Vagina (tissue), 2 donors: Measurements from ENCODE around the gene RGL1. TPM values are rescaled to one million over a fixed set of nuclear protein-coding genes. Genes with fewer than 3 reads are reported as not detected.

Experiments
- DNase-seq, 2 donors: peaks; one replicate each; pipeline ENCODE4 v3.0.0-alpha.2; 2017; ENCODE audit errors: extremely low spot score in 2 of 2
- H3K27ac ChIP-seq: fragments of 200-600 bp; sonication (generic); one replicate; pipeline ENCODE4 v1.5.1; 2019
- H3K27me3 ChIP-seq: fragments of 200-600 bp; sonication (generic); one replicate; pipeline ENCODE4 v1.5.1; 2019
- H3K36me3 ChIP-seq, 2 donors: fragments of 200-600 bp; sonication (generic); one replicate each; pipeline ENCODE4 v1.5.1; 2017 to 2019
- H3K4me1 ChIP-seq: fragments of 200-600 bp; sonication (generic); one replicate; pipeline ENCODE4 v1.5.1; 2019
- H3K4me3 ChIP-seq, 2 donors: fragments of 200-600 bp; sonication (generic); 1 replicate in 1 of 2; 2 replicates in 1 of 2; pipeline ENCODE4 v1.5.1; 2016 to 2019
- H3K9me3 ChIP-seq: fragments of 200-600 bp; sonication (generic); one replicate; pipeline ENCODE4 v1.5.1; 2019
- POLR2A ChIP-seq, 2 donors: fragments of 450-650 bp; IDR thresholded peaks; one replicate each; pipeline ENCODE4 v1.6.1; 2017; ENCODE audit warnings: antibody characterized with exemption in 2 of 2, mild to moderate bottlenecking in 2 of 2, moderate library complexity in 2 of 2
- POLR2AphosphoS5 ChIP-seq, 2 donors: sonication (generic); formaldehyde crosslinking; IDR thresholded peaks; one replicate each; pipeline ENCODE4 v1.9.0; 2017; ENCODE audit warnings: antibody characterized with exemption in 2 of 2, mild to moderate bottlenecking in 2 of 2, low read depth in 1 of 2; ENCODE audit not compliant: insufficient read depth in 1 of 2
- intact Hi-C: fragments of 100-400 bp; cut with DNase I; formaldehyde crosslinking; loops from one replicate; pipeline ENCODE4 v1.15.1; 2023
- total RNA-seq: library from RNA; depleted of rRNA; stranded (reverse); fragments of >200 nt; gene quantifications from one replicate; pipeline ENCODE4 v1.2.3, GENCODE V29; 2016
- TF ChIP-seq, protein P1 (sequence below), 3 experiments: fragments of 450-650 bp in 2 of 3; fragments of 200-600 bp in 1 of 3; sonication (generic) in 1 of 3; IDR thresholded peaks; one replicate each; pipeline ENCODE4 v1.5.1; 2017 to 2019; ENCODE audit warnings: antibody characterized with exemption in 3 of 3, mild to moderate bottlenecking in 2 of 3, moderate library complexity in 2 of 3

Gene RGL1
- total RNA-seq, 1 donor from 2014 or later, result 23.1 TPM

DNA sequence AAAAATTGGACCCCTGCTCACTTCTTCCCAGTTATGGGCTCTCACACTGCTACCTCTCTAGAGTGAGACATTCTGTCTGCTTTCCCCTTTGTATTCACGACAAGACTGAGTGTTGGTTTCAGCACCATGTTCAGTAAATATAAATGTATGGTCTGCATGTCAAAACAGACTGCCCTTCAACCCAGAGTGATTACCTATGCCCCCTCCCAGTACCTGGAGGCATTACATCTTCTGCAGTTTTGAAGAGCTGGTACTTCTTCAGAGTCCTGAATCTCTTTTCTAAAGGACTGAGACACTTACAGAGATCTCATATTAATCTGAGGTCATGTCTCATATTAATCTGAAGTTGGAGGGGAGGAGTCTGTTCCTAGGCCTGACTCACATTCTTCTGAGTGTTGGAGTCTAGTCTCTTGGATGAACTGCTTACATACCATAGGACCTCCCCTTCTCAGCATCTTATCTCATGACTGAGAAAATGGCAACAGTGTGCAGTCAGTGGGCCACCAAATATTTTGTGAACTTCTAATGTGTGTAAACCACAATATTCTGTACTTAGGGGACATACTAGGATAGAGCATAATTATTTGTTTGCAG is 80.3 kb downstream of the RGL1 start:
- no peak for DNase-seq
- no peaks in the 10 kb centered on the region for H3K27me3 ChIP-seq
- TF ChIP-seq POLR2AphosphoS5 (IDR thresholded peaks at IDR 0.05; ENCODE audit: insufficient read depth in 1 of 2, low read depth in 1 of 2), result no peak
- TF ChIP-seq, protein P1, sequence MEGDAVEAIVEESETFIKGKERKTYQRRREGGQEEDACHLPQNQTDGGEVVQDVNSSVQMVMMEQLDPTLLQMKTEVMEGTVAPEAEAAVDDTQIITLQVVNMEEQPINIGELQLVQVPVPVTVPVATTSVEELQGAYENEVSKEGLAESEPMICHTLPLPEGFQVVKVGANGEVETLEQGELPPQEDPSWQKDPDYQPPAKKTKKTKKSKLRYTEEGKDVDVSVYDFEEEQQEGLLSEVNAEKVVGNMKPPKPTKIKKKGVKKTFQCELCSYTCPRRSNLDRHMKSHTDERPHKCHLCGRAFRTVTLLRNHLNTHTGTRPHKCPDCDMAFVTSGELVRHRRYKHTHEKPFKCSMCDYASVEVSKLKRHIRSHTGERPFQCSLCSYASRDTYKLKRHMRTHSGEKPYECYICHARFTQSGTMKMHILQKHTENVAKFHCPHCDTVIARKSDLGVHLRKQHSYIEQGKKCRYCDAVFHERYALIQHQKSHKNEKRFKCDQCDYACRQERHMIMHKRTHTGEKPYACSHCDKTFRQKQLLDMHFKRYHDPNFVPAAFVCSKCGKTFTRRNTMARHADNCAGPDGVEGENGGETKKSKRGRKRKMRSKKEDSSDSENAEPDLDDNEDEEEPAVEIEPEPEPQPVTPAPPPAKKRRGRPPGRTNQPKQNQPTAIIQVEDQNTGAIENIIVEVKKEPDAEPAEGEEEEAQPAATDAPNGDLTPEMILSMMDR (IDR thresholded peaks at IDR 0.05), result no peak
- no peak for TF ChIP-seq POLR2A (IDR thresholded peaks at IDR 0.05)
- no peak overlapping the region for H3K4me3 ChIP-seq
- H3K36me3 ChIP-seq, result peaks cover 0 to 17% of the 10 kb centered on the region in 2 donors
- no peaks in the 10 kb centered on the region for H3K9me3 ChIP-seq
- no peak overlapping the region for H3K27ac ChIP-seq
- H3K4me1 ChIP-seq, result peaks cover 49% of the 10 kb centered on the region
- intact Hi-C loops, result no loop called here

DNA sequence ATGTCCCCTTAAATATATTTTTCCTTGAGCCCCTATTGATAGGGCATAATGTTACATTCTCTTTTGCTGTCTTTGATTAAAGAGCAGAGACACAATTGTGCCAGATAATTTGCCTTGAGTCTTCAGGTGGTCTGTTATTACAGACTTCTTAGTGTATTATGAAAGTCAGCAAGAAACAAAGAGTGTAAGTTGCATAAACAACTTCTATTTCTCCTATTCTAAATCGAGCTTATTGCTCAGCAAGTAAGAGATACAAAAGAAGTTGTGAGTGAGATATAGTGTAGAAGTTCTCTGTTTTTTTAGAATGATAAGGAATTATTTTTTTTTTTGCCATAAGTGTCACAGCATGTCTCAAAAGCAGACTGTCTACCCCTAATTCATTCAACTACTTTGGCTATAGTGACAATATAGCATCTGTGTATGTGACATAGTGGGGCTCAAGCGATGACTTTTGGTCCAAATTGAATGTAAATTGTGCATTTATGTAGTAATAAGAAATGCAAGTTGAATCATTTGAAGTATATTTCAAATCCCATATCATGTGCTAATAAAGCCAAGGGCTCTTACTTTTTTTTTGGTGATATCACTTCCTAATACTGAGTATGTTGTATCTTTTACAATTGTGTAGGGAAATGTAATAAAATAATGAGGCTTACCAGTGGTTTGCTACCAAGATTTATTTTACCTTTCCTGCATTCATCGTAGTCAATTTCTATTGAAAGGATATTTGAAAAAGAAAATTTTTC is 81.3 kb downstream of the RGL1 start:
- intact Hi-C loops, result no loop called here
- H3K4me1 ChIP-seq, result peaks cover 48% of the 10 kb centered on the region
- DNase-seq, result no peak
- no peak overlapping the region for H3K27ac ChIP-seq
- H3K36me3 ChIP-seq, result peaks cover 0 to 17% of the 10 kb centered on the region in 2 donors
- no peak overlapping the region for H3K4me3 ChIP-seq
- TF ChIP-seq POLR2AphosphoS5 (IDR thresholded peaks at IDR 0.05; ENCODE audit: insufficient read depth in 1 of 2, low read depth in 1 of 2), result no peak
- no peak for TF ChIP-seq POLR2A (IDR thresholded peaks at IDR 0.05)
- no peaks in the 10 kb centered on the region for H3K9me3 ChIP-seq
- no peaks in the 10 kb centered on the region for H3K27me3 ChIP-seq

DNA sequence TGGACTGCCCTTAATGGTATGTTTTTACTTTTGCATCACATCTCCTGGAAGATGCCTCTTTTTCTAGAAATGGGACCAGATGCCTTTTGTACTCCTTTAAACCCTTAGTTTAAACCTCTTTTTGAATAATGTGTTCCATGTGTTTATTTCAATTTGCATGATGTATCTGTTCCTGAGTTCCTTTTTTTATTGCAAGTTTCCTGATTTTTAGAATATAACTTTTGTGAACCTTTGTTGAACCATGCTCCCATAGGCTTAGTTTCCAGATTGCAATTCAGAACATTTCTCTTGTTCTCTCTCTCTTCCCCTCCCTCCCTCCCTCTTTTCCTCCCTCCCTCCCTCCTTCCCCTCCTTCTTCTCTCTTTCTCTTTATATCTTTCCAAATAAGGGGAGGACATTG is 81.9 kb downstream of the RGL1 start:
- Histone ChIP-seq H3K36me3 (peaks cover 0 to 17% of the 10 kb centered on the region in 2 donors), H3K4me3 (no peak overlapping the region), H3K27me3 (no peaks in the 10 kb centered on the region), H3K4me1 (peaks cover 42% of the 10 kb centered on the region), H3K27ac (no peak overlapping the region), H3K9me3 (no peaks in the 10 kb centered on the region)
- intact Hi-C loops, result no loop called here
- no peak for DNase-seq
- TF ChIP-seq POLR2A (IDR thresholded peaks at IDR 0.05) (no peak), POLR2AphosphoS5 (IDR thresholded peaks at IDR 0.05; ENCODE audit: insufficient read depth in 1 of 2, low read depth in 1 of 2) (no peak)
- TF ChIP-seq, protein P1 (IDR thresholded peaks at IDR 0.05), result no peak

DNA sequence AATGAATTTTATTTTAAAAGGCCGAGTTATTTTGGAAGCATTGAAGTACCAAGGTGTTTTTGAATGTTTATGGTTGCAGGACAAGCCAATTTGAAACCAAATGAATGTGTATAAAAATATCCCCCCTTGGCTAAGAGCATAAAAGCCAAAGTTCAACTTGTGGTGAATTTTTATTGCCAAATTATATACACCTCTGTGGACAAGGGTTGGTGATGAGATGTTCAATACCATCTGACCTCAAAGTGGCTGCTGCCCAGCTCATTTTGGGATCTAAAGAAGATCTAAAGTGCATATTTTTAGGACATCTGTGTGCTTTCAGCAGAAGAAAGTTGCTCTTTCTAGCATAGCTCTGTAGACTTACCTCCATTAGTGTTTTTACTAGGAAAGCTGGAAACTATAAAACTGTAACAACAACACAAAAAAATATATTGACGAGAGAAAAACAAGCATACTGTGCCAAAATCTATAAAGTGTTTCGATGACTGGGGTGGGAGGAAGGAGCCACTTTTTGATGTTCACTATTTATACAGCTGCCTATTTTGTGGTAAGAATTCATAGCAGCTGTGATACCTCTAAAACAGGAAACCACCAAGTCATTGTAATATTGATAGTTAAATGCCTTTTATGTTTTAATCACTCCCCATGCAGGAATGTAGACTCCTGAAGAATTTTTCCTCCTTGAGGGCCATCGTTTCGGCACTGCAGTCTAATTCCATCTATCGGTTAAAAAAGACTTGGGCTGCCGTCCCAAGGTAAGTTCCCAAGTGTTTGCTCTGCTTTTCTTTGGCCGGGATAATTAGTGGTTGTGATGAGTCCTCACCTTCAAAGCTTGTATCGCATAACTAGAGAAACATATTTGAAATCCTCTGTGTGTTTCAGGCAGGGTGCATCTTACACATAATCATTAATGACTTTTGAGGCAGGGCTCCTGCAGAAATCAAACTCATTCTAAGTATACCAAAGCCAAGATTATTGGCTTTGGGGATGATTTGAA is 83.2 kb downstream of the RGL1 start:
- no peak overlapping the region for H3K27ac ChIP-seq
- DNase-seq, result no peak
- no peaks in the 10 kb centered on the region for H3K9me3 ChIP-seq
- H3K4me3 ChIP-seq, result no peak overlapping the region
- H3K27me3 ChIP-seq, result no peaks in the 10 kb centered on the region
- TF ChIP-seq, protein P1 (IDR thresholded peaks at IDR 0.05), result no peak
- TF ChIP-seq POLR2AphosphoS5 (IDR thresholded peaks at IDR 0.05; ENCODE audit: insufficient read depth in 1 of 2, low read depth in 1 of 2), result no peak
- no peak for TF ChIP-seq POLR2A (IDR thresholded peaks at IDR 0.05)
- intact Hi-C loops, result no loop called here
- H3K36me3 ChIP-seq, result peaks cover 0 to 17% of the 10 kb centered on the region in 2 donors
- peaks cover 32% of the 10 kb centered on the region for H3K4me1 ChIP-seq

DNA sequence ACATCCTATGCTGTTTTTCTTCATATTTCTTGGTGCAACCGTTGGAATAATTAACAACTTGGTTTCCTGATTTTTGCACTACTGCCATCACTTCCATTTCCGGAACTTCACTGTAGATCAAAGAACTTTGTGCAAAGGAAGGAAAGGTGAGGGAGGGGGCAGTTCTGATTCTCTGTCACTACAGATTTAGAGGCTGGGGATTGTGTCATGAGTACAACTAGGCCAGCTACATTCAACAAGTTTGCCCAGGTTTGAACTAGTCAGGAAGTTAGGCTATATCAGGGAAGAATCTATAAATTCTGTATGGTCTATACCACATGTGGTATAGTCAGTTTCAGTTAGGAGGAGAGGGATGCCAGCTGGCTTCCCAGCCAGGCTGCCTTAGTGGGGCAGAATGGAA is 84.2 kb downstream of the RGL1 start:
- DNase-seq, result no peak
- Histone ChIP-seq H3K27ac (peak overlapping the region; percentile 10), H3K4me1 (peaks cover 32% of the 10 kb centered on the region), H3K36me3 (peaks cover 0 to 16% of the 10 kb centered on the region in 2 donors), H3K9me3 (no peaks in the 10 kb centered on the region), H3K4me3 (no peak overlapping the region), H3K27me3 (no peaks in the 10 kb centered on the region)
- TF ChIP-seq POLR2A (IDR thresholded peaks at IDR 0.05), result no peak
- intact Hi-C loops, result no loop called here
